GM12878 (cell line): ENCODE results near the gene AMBRA1. TPM values are rescaled to one million over a fixed set of nuclear protein-coding genes. Genes with fewer than 3 reads are reported as not detected.

ENCODE experiments used
- BCL3 ChIP-seq: IDR thresholded peaks from 2 replicates; pipeline ENCODE4 v1.6.1; 2011; ENCODE audit warnings: borderline replicate concordance, low read depth, mild to moderate bottlenecking, moderate library complexity, low read length; ENCODE audit not compliant: insufficient read depth, poor library complexity, severe bottlenecking
- CTCF ChIP-seq, 3 experiments: IDR thresholded peaks in 2 of 3; conservative IDR thresholded peaks in 1 of 3; 2 replicates each; pipeline ENCODE4 v1.5.1; 2011; ENCODE audit warnings: low read depth in 3 of 3, low read length in 3 of 3, mild to moderate bottlenecking in 3 of 3, control low read depth in 2 of 3, moderate library complexity in 2 of 3, inconsistent platforms in 1 of 3, mixed read lengths in 1 of 3; ENCODE audit not compliant: control insufficient read depth in 2 of 3, insufficient read depth in 1 of 3; ENCODE audit errors: extremely low read depth in 1 of 3
- EED ChIP-seq: sonication (generic); IDR thresholded peaks from 2 replicates; pipeline ENCODE4 v1.6.1; 2016; ENCODE audit warnings: antibody characterized with exemption, low read depth
- EGR1 ChIP-seq, 2 experiments: IDR thresholded peaks; 1 replicate in 1 of 2; 2 replicates in 1 of 2; pipeline ENCODE4 v1.6.1; 2011 to 2012; ENCODE audit warnings: low read depth in 2 of 2, low read length in 2 of 2, borderline replicate concordance in 1 of 2, mild to moderate bottlenecking in 1 of 2, moderate library complexity in 1 of 2
- ESRRA ChIP-seq: IDR thresholded peaks from 2 replicates; pipeline ENCODE4 v1.6.1; 2012; ENCODE audit warnings: mild to moderate bottlenecking, low read length, improper control_type of control experiment
- HSF1 ChIP-seq: fragments of 150-350 bp; IDR thresholded peaks from 2 replicates; pipeline ENCODE4 v1.6.1; 2014; ENCODE audit warnings: mild to moderate bottlenecking, low read depth, low read length
- MEF2A ChIP-seq: IDR thresholded peaks from 2 replicates; pipeline ENCODE4 v1.6.1; 2011; ENCODE audit warnings: low read depth, mild to moderate bottlenecking, low read length, moderate library complexity; ENCODE audit not compliant: insufficient read depth
- MEF2B ChIP-seq: fragments of 450-650 bp; IDR thresholded peaks from 2 replicates; pipeline ENCODE4 v1.6.1; 2018; ENCODE audit warnings: mild to moderate bottlenecking, moderate library complexity; ENCODE audit not compliant: partially characterized antibody, poor library complexity, severe bottlenecking
- MTA2 ChIP-seq: fragments of 450-650 bp; IDR thresholded peaks from 2 replicates; pipeline ENCODE4 v1.6.1; 2016; ENCODE audit warnings: low read depth, mild to moderate bottlenecking, moderate library complexity
- MXI1 ChIP-seq: fragments of 150-350 bp; IDR thresholded peaks from 2 replicates; pipeline ENCODE4 v1.6.1; 2011; ENCODE audit warnings: low read depth, mild to moderate bottlenecking, inconsistent platforms, low read length, improper control_type of control experiment
- NFXL1 ChIP-seq: fragments of 450-650 bp; IDR thresholded peaks from 2 replicates; pipeline ENCODE4 v1.6.1; 2017; ENCODE audit warnings: antibody characterized with exemption, mild to moderate bottlenecking, borderline replicate concordance
- NFYB ChIP-seq: IDR thresholded peaks from 2 replicates; pipeline ENCODE4 v1.6.1; 2011; ENCODE audit warnings: low read depth, mild to moderate bottlenecking, low read length, improper control_type of control experiment, moderate library complexity; ENCODE audit not compliant: insufficient read depth
- NRF1 ChIP-seq: conservative IDR thresholded peaks from 2 replicates; pipeline ENCODE4 v1.6.1; 2011; ENCODE audit warnings: mild to moderate bottlenecking, low read depth, low read length, improper control_type of control experiment
- PAX5 ChIP-seq: IDR thresholded peaks from 2 replicates; pipeline ENCODE4 v1.6.1; 2011; ENCODE audit warnings: low read depth, low read length, borderline replicate concordance
- PRDM15 ChIP-seq: fragments of 450-650 bp; formaldehyde crosslinking; IDR thresholded peaks from 2 replicates; pipeline ENCODE4 v1.4.0; 2020; ENCODE audit warnings: mild to moderate bottlenecking, moderate library complexity
- RUNX3 ChIP-seq: IDR thresholded peaks from 2 replicates; pipeline ENCODE4 v1.6.1; 2012; ENCODE audit warnings: low read length, inconsistent platforms
- SIX5 ChIP-seq: IDR thresholded peaks from 2 replicates; pipeline ENCODE4 v1.6.1; 2011; ENCODE audit warnings: mild to moderate bottlenecking, low read depth, low read length, moderate library complexity; ENCODE audit not compliant: severe bottlenecking
- SREBF1 ChIP-seq: IDR thresholded peaks from 2 replicates; pipeline ENCODE4 v1.6.1; 2012; ENCODE audit warnings: mild to moderate bottlenecking, low read length
- SREBF2 ChIP-seq: IDR thresholded peaks from 2 replicates; pipeline ENCODE4 v1.6.1; 2012; ENCODE audit warnings: mild to moderate bottlenecking, low read length
- TARDBP ChIP-seq: IDR thresholded peaks from 2 replicates; pipeline ENCODE4 v1.6.1; 2016; ENCODE audit warnings: borderline replicate concordance
- WRNIP1 ChIP-seq: IDR thresholded peaks from 2 replicates; pipeline ENCODE4 v1.6.1; 2011; ENCODE audit warnings: low read depth, low read length, improper control_type of control experiment, borderline replicate concordance
- YY1 ChIP-seq: IDR thresholded peaks from 2 replicates; pipeline ENCODE4 v1.6.1; 2011; ENCODE audit warnings: low read depth, mild to moderate bottlenecking, low read length
- ZNF622 ChIP-seq: fragments of 450-650 bp; IDR thresholded peaks from 2 replicates; pipeline ENCODE4 v1.6.1; 2017; ENCODE audit warnings: mild to moderate bottlenecking, inconsistent platforms
- polyA plus RNA-seq, 11 experiments: library from polyadenylated mRNA; depleted of rRNA in 4 of 11; unstranded in 6 of 11; stranded (reverse) in 5 of 11; fragments of >200 nt; fragmentation: Nextera tagmentation in 4 of 11; fragmentation: Illumina TruSeq in 1 of 11; extraction: Ambion mirVana in 4 of 11; extraction: Trizol in 1 of 11; gene quantifications; 1 replicate in 1 of 11; 2 replicates in 10 of 11; pipeline versions ENCODE4 v1.2.1 to v1.2.3, GENCODE V29; 2011 to 2016; ENCODE audit warnings: inconsistent platforms in 2 of 11, missing spikeins in 2 of 11, low read depth in 1 of 11
- total RNA-seq, 4 experiments: library from RNA; depleted of rRNA in 3 of 4; stranded (reverse); fragments of >200 nt in 3 of 4; fragmentation: Illumina TruSeq in 1 of 4; extraction: Trizol in 1 of 4; gene quantifications; 2 replicates each; pipeline versions ENCODE4 v1.2.1 to v1.2.3, GENCODE V29; 2013 to 2021

Gene AMBRA1
- total and polyA plus RNA-seq, 10 of the 15 experiments (the other 5 are each of a cell fraction or from before 2014, with no cell fraction given): 0.57 to 34.3 (median 13.7) TPM

- TF ChIP-seq MEF2B (peak; percentile 58), PAX5 (no peak), SIX5 (no peak), NFXL1 (no peak), PRDM15 (CRISPR knock-in tag) (no peak), BCL3 (no peak), SREBF2 (no peak), EGR1 (IDR thresholded peaks at IDR 0.05; ENCODE audit: borderline replicate concordance in 1 of 2, low read depth in 2 of 2, low read length in 2 of 2) (no peak), YY1 (no peak), EED (0 out of 2 replicates have a peak, but pooled peaks have one; percentile 20), NRF1 (no peak), RUNX3 (peak; percentile 80), MTA2 (no peak), ZNF622 (no peak), MEF2A (peak; percentile 26; the same call in 1 of the 2 replicates), HSF1 (no peak), CTCF (IDR thresholded peaks at IDR 0.05 in 2 of 3, conservative IDR thresholded peaks at IDR 0.05 in 1 of 3; ENCODE audit: control insufficient read depth in 2 of 3, extremely low read depth in 1 of 3, insufficient read depth in 1 of 3, low read depth in 3 of 3, low read length in 3 of 3) (no peak), MXI1 (no peak), SREBF1 (no peak), WRNIP1 (no peak), ESRRA (no peak), NFYB (no peak), TARDBP (no peak)
These were observed 117.8 kb downstream of the AMBRA1 start (continued) for GRCh38 chr11:46475926-46476545.
